Left hindlimb (tissue), 1 donor: ENCODE data around the gene WASHC3.
"Not testable (repeated sequence)": the region's sequence is repeated elsewhere in the genome, so short reads cannot be mapped to it uniquely, and the experiment has no call there.

Experiments
- DNase-seq: peaks from one replicate; pipeline ENCODE4 v3.0.0-alpha.2; 2018

WASHC3 gene

GRCh38 chr12:102061560-102062418 is at the start of gene WASHC3:
Gene WASHC3 (minus strand): TSS chr12:102061991. CDS start chr12:102061962, 29 bp downstream.
- DNase-seq = peak; percentile 97

GRCh38 chr12:102110782-102111181 is 49.0 kb upstream of the WASHC3 start:
- no peak for DNase-seq

- no peak for DNase-seq
These were observed 46.2 kb upstream of the WASHC3 start for GRCh38 chr12:102107970-102108369.

- no peak for DNase-seq
These were observed 45.1 kb upstream of the WASHC3 start for GRCh38 chr12:102106905-102107304.

GRCh38 chr12:102096855-102097254 is 35.1 kb upstream of the WASHC3 start:
- no peak for DNase-seq

GRCh38 chr12:102095677-102096263 is 34.0 kb upstream of the WASHC3 start:
- no peak for DNase-seq

- DNase-seq = no peak
These were observed 31.5 kb upstream of the WASHC3 start for GRCh38 chr12:102093319-102093718.

GRCh38 chr12:102089228-102089835 is 27.5 kb upstream of the WASHC3 start:
- DNase-seq = not testable (repeated sequence)

GRCh38 chr12:102080842-102081241 is 19.1 kb upstream of the WASHC3 start:
- no peak for DNase-seq

- not testable (repeated sequence) for DNase-seq
These were observed 10.3 kb upstream of the WASHC3 start for GRCh38 chr12:102072092-102072491.

GRCh38 chr12:102069707-102070106 is 7.9 kb upstream of the WASHC3 start:
- no peak for DNase-seq

GRCh38 chr12:102067574-102068258 is 5.9 kb upstream of the WASHC3 start:
- no peak for DNase-seq

GRCh38 chr12:102064476-102064875 is 2.7 kb upstream of the WASHC3 start:
- DNase-seq = no peak

GRCh38 chr12:102063069-102063468 is 1.3 kb upstream of the WASHC3 start:
- DNase-seq = no peak

GRCh38 chr12:102062419-102062806 is 622 bp upstream of the WASHC3 start:
- DNase-seq = no peak

- no peak for DNase-seq
These were observed 663 bp downstream of the WASHC3 start for GRCh38 chr12:102061096-102061559.

GRCh38 chr12:102059343-102059742 is 2.4 kb downstream of the WASHC3 start:
- DNase-seq = no peak

GRCh38 chr12:102054345-102054744 is 7.4 kb downstream of the WASHC3 start:
- no peak for DNase-seq

GRCh38 chr12:102053062-102053349 is 8.8 kb downstream of the WASHC3 start:
- DNase-seq = no peak

GRCh38 chr12:102052192-102053061 is 9.4 kb downstream of the WASHC3 start:
- DNase-seq = no peak

- no peak for DNase-seq
These were observed 10.3 kb downstream of the WASHC3 start for GRCh38 chr12:102051431-102051965.
